Stimulated activated CD4-positive, alpha-beta T cell treated with anti-CD3 and anti-CD28 coated beads, Interleukin-12 subunit alpha, Interleukin-12 subunit beta, amount 100 ng/mL, for 24 hours (primary cell): ENCODE measurements around the gene THAP10.

Experiments
- DNase-seq, 2 experiments: peaks; one replicate each; pipeline ENCODE4 v3.0.0-alpha.2; 2020; ENCODE audit warnings: low read depth in 2 of 2

Gene THAP10

DNA sequence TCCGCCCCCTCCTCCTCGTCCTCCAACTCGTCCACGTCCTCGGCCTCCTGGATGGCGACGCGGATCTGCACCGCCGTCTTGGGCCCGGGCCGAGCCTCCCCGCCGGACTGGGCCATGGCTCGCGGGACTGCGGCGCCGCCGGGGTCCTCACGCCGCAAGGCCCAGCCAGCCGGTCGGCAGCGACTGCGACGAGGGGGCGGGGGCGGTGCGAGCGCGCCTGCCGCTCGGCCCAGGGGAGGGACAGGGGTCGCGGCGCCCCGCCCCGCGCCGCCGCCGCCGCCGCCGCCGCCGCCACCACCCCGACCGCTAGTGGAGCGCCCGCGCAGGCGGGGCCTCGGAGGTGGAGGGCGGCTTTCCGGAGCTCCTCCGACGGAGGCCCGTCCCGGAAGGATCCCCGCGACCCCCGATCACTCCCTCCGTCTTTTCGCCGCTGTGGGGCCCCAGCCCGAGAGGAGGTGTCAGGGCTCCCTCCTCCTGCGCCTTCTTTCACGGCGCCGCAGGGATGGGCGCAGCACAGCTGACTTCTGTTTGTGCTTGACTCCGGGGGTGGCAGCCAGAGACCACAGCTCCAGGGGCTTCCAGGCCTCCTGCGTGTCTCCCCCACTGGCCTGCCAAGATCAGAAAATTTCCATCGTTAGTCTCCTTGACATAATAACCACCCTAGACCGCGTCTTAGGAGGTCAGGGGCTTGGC, 38.1 kb downstream of the THAP10 start, which contains the start of gene LARP6:
Gene LARP6 (minus strand): TSS at position 185 of the 693 bp plus-strand sequence. CDS start 69 bp downstream, at position 116.
- peak in 1 of 2 experiments; percentile 10 for DNase-seq

DNA sequence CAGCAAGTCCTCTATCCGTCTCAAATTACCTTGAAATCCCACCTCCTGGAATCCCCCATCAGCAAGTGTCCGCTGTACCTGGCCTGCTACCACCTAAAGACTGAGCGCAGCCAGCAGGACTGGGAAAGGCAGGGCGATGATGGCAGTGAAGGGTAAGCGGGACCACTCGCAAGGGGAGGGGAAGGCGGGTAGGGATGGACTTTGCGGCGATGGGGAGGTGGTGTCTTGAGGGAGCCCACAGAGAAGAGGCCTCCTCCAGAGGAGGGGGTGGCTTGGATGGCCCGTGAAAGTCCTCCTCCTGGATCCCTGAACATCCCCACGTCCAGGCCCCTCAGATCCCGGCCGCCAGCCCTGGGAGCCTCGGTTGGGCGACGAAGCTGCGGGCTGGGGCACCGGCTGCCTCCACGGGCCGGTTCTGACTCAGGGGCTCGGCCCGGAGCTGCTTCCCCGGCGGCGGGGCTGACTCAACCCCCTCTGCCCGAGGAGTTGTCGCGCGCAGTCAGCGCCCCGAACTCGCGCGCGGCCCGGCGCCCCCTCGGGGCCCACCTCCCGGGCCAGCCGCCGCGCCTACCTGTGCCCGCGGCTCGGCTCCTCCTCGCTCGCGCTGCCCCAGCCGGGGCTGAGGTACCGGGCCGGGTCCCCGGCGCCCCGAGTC, 38.8 kb downstream of the THAP10 start:
- DNase-seq: peak in 1 of 2 experiments; percentile 2

- DNase-seq: no peak
Measured at GRCh38 chr15:70852501-70853317, 39.5 kb downstream of the THAP10 start.

GRCh38 chr15:70851889-70852288, 40.3 kb downstream of the THAP10 start:
- no peak for DNase-seq

DNA sequence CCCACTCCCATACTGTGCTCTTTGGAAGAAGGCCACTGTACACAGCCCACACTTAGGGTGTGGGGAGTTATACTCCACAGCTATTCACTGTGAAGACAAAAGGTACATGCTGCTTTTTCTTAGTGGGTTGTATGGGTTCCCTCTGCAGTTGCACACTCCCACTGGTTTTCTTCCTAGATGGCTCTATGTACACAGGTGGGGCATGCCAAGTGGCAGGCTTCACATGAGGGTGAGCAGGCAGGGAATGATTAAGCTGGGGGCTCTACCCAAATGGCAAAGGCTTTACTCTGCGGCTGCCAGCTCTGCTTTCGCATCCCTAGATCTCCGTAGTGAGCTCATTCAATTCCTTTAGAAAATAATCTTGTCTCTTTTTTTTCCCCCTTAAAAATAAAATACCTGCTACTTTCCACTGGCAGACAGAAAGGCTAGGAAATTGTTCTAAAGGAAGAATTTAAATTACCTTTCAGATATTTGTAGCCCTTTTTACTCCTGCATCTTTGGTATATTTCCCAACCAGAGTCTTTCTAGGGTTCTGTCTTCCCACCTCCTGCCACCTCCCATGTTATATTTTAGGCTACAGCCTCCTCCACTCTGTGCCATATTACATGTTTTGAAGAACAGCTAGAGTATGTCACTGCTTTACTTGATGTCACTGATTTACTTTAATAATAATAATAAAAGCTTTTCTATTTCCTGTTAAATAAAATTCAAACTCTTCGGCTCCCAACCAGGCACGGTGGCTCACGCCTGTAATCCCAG, 46.5 kb downstream of the THAP10 start:
- no peak for DNase-seq

DNA sequence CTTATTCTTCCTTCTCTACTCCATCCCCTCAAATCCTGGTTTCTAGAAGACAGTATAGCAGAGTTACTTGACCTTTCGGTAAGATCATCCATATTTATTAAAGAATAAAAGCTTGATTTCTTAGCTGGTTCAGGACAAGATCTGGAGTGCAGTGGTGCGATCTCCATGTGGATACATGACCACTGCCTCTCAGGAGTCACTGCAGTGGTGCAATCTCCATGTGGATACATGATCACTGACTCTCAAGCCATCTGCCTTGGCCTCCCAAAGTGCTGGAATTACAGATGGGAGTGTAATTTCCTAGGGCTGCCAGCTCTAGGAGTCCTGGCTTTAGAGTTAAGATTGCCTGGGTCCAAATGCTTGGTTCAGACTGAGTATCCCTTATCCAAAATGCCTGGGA, 54.8 kb downstream of the THAP10 start:
- DNase-seq: no peak

DNA sequence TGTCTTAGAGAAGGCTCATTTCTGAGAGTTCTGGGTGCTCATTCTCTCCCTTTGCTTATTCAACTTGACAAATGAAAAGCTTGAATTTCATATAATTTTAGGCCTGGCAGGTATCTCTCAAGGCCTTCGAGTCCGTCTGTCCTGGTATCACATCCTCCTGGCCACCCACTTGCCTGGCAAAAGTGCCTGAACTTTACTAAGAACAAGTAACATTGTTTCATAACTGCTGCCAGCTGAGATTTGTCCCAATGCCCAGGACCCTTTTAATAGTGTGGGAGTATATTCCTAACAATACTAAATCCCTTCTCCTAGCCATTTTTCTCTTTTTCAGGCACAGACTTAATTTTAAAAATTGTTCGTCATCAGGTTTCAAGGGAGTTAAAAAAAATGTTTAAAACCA, 56.4 kb downstream of the THAP10 start:
- DNase-seq: no peak

DNA sequence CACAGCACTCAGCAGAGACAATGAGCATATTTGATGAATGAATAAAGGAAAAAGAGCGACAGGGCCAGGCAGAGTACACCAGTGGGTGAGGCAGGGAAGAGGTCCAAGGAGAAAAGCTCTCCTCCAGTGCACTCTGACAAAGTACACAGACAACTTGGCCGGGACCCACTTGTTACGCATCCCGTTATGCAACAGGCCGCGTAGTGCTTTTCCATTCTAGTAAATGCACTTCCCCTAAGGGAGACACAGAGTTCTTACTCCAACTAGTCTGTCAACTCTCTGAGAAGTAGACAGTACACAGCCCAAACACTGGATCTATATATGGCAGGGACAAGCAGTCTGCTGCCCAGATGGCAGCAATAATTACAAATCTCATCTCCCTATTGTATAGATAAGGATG, 56.8 kb downstream of the THAP10 start:
- DNase-seq: no peak

- DNase-seq: no peak
Measured at GRCh38 chr15:70834999-70835398, 57.2 kb downstream of the THAP10 start.

GRCh38 chr15:70833861-70834765, 58.1 kb downstream of the THAP10 start:
- no peak for DNase-seq

- no peak for DNase-seq
Measured at GRCh38 chr15:70833422-70833821, 58.8 kb downstream of the THAP10 start.

DNA sequence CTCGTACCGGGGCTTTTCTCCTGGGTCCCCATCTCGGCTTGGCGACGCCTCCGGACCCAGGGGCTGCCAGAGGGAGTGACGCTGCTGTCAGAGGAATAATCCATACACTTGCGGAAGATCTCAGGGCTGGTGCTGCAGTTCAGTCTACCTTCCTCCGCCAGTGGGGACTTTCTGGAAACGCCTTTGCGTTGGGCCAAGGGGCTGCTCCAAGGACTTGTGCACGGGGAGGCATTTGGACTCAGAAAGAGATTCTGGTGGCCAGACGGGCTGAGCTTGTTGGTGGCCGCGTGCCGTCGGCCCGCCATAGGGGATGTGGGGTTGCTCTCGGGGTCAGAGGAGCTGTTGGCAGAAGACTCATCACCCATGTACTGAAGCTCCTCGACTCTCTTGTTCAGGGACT, 60.1 kb downstream of the THAP10 start:
- no peak for DNase-seq
